ENCODE data around the gene CCDC137. TPM values are rescaled to one million over a fixed set of nuclear protein-coding genes. Genes with fewer than 3 reads are reported as not detected.
A peak's percentile ranks its signal among the peaks of the same experiment; 100 is the strongest.

The CCDC137 gene
- total and polyA plus RNA-seq, 2 donors (not counting 3 experiments of a cell fraction or from before 2014, with no cell fraction given): 12.9 to 32.2 TPM

DNA sequence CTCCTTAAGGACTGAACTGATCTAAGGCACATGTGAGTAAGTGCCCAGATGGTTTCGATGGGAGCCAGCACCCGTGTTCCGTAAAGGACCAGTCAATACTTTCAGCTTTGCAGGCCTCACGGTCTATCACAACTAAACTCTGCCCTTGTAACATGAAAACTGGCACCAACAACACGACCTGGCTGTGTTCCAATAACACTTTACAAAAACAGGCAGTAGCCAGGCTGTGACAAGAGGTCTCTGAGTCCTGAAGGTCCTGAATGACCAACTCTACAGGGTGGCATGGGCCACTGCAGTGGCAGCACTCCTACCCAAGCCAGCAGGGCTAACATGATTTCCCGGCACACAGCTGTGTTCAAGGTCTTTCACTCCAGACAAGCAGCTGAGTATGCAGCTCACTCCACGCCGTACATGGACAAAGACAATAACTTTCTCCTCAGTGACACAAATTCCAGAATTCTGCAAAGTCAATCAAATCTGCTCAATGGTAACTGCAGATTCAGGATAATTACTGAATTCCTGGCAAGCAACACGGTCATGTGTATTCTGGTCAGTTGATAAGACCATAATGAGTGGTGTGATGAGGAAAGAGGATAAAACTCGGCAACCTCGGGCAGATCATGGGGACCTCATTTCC lies 44.9 kb upstream of the CCDC137 start:
- H3K9ac ChIP-seq (replicated peaks; ENCODE audit: extremely low read depth, insufficient read depth, low read length): no peak overlapping the region
- no peak overlapping the region for H3K4me3 ChIP-seq (replicated peaks in 1 of 3; ENCODE audit: insufficient read depth in 1 of 3, low read depth in 1 of 3, low read length in 3 of 3)
- H3K79me2 ChIP-seq (ENCODE audit: control insufficient read depth, insufficient read depth, low read length): peaks cover 50% of the 10 kb centered on the region
- no peak overlapping the region for H3K4me2 ChIP-seq (ENCODE audit: insufficient read depth, low read length)
- no peaks in the 10 kb centered on the region for H3K4me1 ChIP-seq (ENCODE audit: control insufficient read depth, extremely low read depth, insufficient read depth, low read length)
- H3K9me1 ChIP-seq (replicated peaks; ENCODE audit: control insufficient read depth, extremely low read depth, insufficient read depth, low read length): no peaks in the 10 kb centered on the region
- H3K27me3 ChIP-seq (ENCODE audit: control insufficient read depth in 2 of 2, insufficient read depth in 2 of 2, low read length in 2 of 2): no peaks in the 10 kb centered on the region
- no peak overlapping the region for H2AFZ ChIP-seq (ENCODE audit: low read depth, low read length)
- no peaks in the 10 kb centered on the region for H3K9me3 ChIP-seq (replicated peaks; ENCODE audit: control insufficient read depth, insufficient read depth, low read length)
- dilution Hi-C loops (cut with MboI; ENCODE audit: extremely low pct_ligation_motif_present, low sequenced_read_pairs) (no loop called here), intact Hi-C loops (cut with micrococcal nuclease) (no loop called here)
- no TSS peak for BruUV-seq (replicated peaks)
- no peak for FAIRE-seq
- DNase-seq (ENCODE audit: low read depth, low spot score): peak; percentile 12
- H3K27ac ChIP-seq (ENCODE audit: insufficient read depth, low read depth, low read length): no peak overlapping the region
- peaks cover 3% of the 10 kb centered on the region for H4K20me1 ChIP-seq (replicated peaks; ENCODE audit: control insufficient read depth, extremely low read depth, insufficient read depth, low read length)
- CTCF ChIA-PET: no interaction called here
- POLR2A ChIA-PET: no interaction called here
- peaks cover 23 to 36% of the 10 kb centered on the region in 2 experiments for H3K36me3 ChIP-seq (ENCODE audit: control insufficient read depth in 2 of 2, extremely low read depth in 1 of 2, insufficient read depth in 2 of 2, low read length in 2 of 2)
- TF ChIP-seq POLR2A (IDR thresholded peaks at IDR 0.05; ENCODE audit: low read depth, low read length): no peak
- no peak for TF ChIP-seq POLR2AphosphoS5 (IDR thresholded peaks at IDR 0.05; ENCODE audit: insufficient read depth, low read depth, low read length)
- TF ChIP-seq FOS (IDR thresholded peaks at IDR 0.05; ENCODE audit: borderline replicate concordance, insufficient read depth, low read length): no peak
- TF ChIP-seq, protein P1, sequence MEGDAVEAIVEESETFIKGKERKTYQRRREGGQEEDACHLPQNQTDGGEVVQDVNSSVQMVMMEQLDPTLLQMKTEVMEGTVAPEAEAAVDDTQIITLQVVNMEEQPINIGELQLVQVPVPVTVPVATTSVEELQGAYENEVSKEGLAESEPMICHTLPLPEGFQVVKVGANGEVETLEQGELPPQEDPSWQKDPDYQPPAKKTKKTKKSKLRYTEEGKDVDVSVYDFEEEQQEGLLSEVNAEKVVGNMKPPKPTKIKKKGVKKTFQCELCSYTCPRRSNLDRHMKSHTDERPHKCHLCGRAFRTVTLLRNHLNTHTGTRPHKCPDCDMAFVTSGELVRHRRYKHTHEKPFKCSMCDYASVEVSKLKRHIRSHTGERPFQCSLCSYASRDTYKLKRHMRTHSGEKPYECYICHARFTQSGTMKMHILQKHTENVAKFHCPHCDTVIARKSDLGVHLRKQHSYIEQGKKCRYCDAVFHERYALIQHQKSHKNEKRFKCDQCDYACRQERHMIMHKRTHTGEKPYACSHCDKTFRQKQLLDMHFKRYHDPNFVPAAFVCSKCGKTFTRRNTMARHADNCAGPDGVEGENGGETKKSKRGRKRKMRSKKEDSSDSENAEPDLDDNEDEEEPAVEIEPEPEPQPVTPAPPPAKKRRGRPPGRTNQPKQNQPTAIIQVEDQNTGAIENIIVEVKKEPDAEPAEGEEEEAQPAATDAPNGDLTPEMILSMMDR (IDR thresholded peaks at IDR 0.05; ENCODE audit: extremely low read depth in 1 of 2, insufficient read depth in 1 of 2, low read depth in 1 of 2, low read length in 2 of 2): no peak
- no peak for TF ChIP-seq GATA2 (IDR thresholded peaks at IDR 0.05; ENCODE audit: insufficient read depth, insufficient read length, low read depth, low read length)
- TF ChIP-seq MAX (IDR thresholded peaks at IDR 0.05; ENCODE audit: insufficient read depth, insufficient read length): no peak
- no peak for TF ChIP-seq JUN (IDR thresholded peaks at IDR 0.05; ENCODE audit: borderline replicate concordance, insufficient read depth, insufficient read length, low read depth)
- TF ChIP-seq MYC (IDR thresholded peaks at IDR 0.05; ENCODE audit: low read depth, low read length): no peak
- no peak for TF ChIP-seq EZH2 (IDR thresholded peaks at IDR 0.05; ENCODE audit: borderline replicate concordance, low read depth, low read length, severe bottlenecking)
